ENCODE results near the gene GNS.

- TF ChIP-seq POLR2A (IDR thresholded peaks at IDR 0.05) (no peak), CTCF (IDR thresholded peaks at IDR 0.05) (no peak)
These were observed 79.7 kb downstream of the GNS start for GRCh38 chr12:64679487-64680001.

All from esophagus squamous epithelium (tissue), 4 donors.